Testis (tissue), 2 donors: ENCODE results near the gene WDR11.

Source experiments
- POLR2A ChIP-seq: fragments of 450-650 bp; IDR thresholded peaks from one replicate; pipeline ENCODE4 v1.6.1; 2017; ENCODE audit warnings: antibody characterized with exemption, mild to moderate bottlenecking, moderate library complexity
- TF ChIP-seq, protein P1 (sequence below), 3 experiments: fragments of 450-650 bp in 2 of 3; fragments of 200-600 bp in 1 of 3; sonication (generic) in 1 of 3; IDR thresholded peaks; one replicate each; pipeline ENCODE4 v1.5.1; 2016 to 2019; ENCODE audit warnings: antibody characterized with exemption in 3 of 3, mild to moderate bottlenecking in 2 of 3, moderate library complexity in 1 of 3

DNA sequence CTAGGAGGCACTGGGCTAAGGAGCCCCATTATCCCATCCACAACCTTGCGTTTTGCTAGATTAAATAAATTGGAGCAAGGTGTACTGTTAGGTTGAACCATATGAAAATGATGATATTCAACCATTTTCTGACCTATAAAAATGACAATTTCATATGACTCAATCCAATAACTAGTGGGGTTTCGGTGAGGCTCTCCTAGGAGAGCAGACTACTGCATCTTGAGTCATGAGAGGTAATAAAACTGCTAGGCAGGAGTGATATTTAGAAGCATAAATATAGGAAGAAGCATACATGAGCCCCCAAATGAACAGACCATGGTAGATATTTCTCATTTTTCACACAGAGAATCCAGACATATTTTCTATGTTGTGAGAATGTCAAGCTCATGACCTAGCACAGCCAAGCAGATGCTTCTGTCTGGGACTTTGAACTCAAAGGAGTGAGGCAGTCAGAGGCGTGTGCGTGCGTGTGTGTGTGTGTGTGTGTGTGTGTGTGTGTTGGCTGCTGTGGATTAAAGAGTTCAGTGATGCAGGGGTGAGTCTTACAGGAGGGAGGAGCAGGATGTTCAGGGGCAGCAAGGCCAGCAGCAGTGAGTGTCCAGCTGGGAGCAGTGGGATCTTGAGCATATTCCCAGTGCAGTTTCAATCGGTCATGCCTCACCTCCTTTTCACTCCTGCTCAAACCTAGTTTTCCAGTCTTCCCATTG is 17.8 kb upstream of the WDR11 start:
- TF ChIP-seq, protein P1, sequence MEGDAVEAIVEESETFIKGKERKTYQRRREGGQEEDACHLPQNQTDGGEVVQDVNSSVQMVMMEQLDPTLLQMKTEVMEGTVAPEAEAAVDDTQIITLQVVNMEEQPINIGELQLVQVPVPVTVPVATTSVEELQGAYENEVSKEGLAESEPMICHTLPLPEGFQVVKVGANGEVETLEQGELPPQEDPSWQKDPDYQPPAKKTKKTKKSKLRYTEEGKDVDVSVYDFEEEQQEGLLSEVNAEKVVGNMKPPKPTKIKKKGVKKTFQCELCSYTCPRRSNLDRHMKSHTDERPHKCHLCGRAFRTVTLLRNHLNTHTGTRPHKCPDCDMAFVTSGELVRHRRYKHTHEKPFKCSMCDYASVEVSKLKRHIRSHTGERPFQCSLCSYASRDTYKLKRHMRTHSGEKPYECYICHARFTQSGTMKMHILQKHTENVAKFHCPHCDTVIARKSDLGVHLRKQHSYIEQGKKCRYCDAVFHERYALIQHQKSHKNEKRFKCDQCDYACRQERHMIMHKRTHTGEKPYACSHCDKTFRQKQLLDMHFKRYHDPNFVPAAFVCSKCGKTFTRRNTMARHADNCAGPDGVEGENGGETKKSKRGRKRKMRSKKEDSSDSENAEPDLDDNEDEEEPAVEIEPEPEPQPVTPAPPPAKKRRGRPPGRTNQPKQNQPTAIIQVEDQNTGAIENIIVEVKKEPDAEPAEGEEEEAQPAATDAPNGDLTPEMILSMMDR (IDR thresholded peaks at IDR 0.05), result no peak
- TF ChIP-seq POLR2A, result no peak
